Endothelial cell of umbilical vein (primary cell): ENCODE measurements around the gene SPOP. TPM values are rescaled to one million over a fixed set of nuclear protein-coding genes. Genes with fewer than 3 reads are reported as not detected.

Source experiments
- BruUV-seq: library from RNA; stranded (reverse); fragments of 400-500 nt; replicated peaks from 2 replicates; lab custom pipeline; 2021; lab: Mats Ljungman, UMichigan
- CTCF ChIA-PET: fragments of 300-600, 350-600 bp; sonication (Branson Sonifier 250); formaldehyde crosslinking; loops from one replicate; lab custom pipeline; 2021; ENCODE audit warnings: antibody characterized with exemption, inconsistent platforms; lab: Charles Lee
- POLR2A ChIA-PET: fragments of 300-600, 350-600 bp; sonication (Branson Sonifier 250); formaldehyde crosslinking; loops from one replicate; lab custom pipeline; 2021; ENCODE audit warnings: antibody characterized with exemption, inconsistent platforms; lab: Charles Lee
- DNase-seq: peaks from one replicate; pipeline ENCODE4 v3.0.0-alpha.2; 2011; ENCODE audit warnings: low read depth, low spot score
- FAIRE-seq: peaks from 2 replicates; lab custom pipeline; 2011; peaks lifted over from hg19 to GRCh38; lab: Jason Lieb, UNC
- H2AFZ ChIP-seq: 2 replicates; pipeline ENCODE4 v1.6.0; 2012; ENCODE audit warnings: low read depth, low read length, control low read depth, inconsistent platforms
- H3K27ac ChIP-seq: 2 replicates; pipeline ENCODE4 v1.5.1; 2011; ENCODE audit warnings: low read depth, mild to moderate bottlenecking, control low read depth, low read length, moderate library complexity; ENCODE audit not compliant: insufficient read depth
- H3K27me3 ChIP-seq, 2 experiments: 2 replicates each; pipeline versions ENCODE4 v1.6.0 to v1.6.1; 2011; ENCODE audit warnings: low read length in 2 of 2, mixed read lengths in 1 of 2; ENCODE audit not compliant: control insufficient read depth in 2 of 2, insufficient read depth in 2 of 2
- H3K36me3 ChIP-seq, 2 experiments: 2 replicates in 1 of 2; 3 replicates in 1 of 2; pipeline ENCODE4 v1.5.1; 2011; ENCODE audit warnings: low read length in 2 of 2, mild to moderate bottlenecking in 1 of 2, moderate library complexity in 1 of 2; ENCODE audit not compliant: control insufficient read depth in 2 of 2, insufficient read depth in 2 of 2; ENCODE audit errors: extremely low read depth in 1 of 2
- H3K4me1 ChIP-seq: 3 replicates; pipeline ENCODE4 v1.5.1; 2011; ENCODE audit warnings: mild to moderate bottlenecking, low read length; ENCODE audit not compliant: control insufficient read depth, insufficient read depth; ENCODE audit errors: extremely low read depth
- H3K4me2 ChIP-seq: 2 replicates; pipeline ENCODE4 v1.6.1; 2011; ENCODE audit warnings: low read length, control low read depth, mixed read lengths; ENCODE audit not compliant: insufficient read depth
- H3K4me3 ChIP-seq, 3 experiments: fragments of 200-600 bp in 1 of 3; sonication (generic), shearing (Covaris generic) in 1 of 3; replicated peaks in 1 of 3; 2 replicates each; pipeline ENCODE4 v1.5.1; 2011 to 2016; ENCODE audit warnings: control low read depth in 3 of 3, low read length in 3 of 3, mild to moderate bottlenecking in 2 of 3, inconsistent platforms in 1 of 3, low read depth in 1 of 3, moderate library complexity in 1 of 3; ENCODE audit not compliant: insufficient read depth in 1 of 3
- H3K79me2 ChIP-seq: 2 replicates; pipeline ENCODE4 v1.6.0; 2012; ENCODE audit warnings: low read length, inconsistent platforms; ENCODE audit not compliant: control insufficient read depth, insufficient read depth
- H3K9ac ChIP-seq: replicated peaks from 2 replicates; pipeline ENCODE3; 2011; ENCODE audit warnings: low read length, control low read depth; ENCODE audit not compliant: insufficient read depth; ENCODE audit errors: extremely low read depth
- H3K9me1 ChIP-seq: replicated peaks from 3 replicates; pipeline ENCODE4 v1.6.0; 2011; ENCODE audit warnings: mild to moderate bottlenecking, low read length; ENCODE audit not compliant: control insufficient read depth, insufficient read depth; ENCODE audit errors: extremely low read depth
- H3K9me3 ChIP-seq: replicated peaks from 2 replicates; pipeline ENCODE4 v1.5.1; 2012; ENCODE audit warnings: low read length, inconsistent platforms; ENCODE audit not compliant: control insufficient read depth, insufficient read depth
- H4K20me1 ChIP-seq: replicated peaks from 2 replicates; pipeline ENCODE3; 2011; ENCODE audit warnings: mild to moderate bottlenecking, low read length; ENCODE audit not compliant: control insufficient read depth, insufficient read depth; ENCODE audit errors: extremely low read depth
- CTCF ChIP-seq, 2 donors: IDR thresholded peaks; 1 replicate in 1 of 2; 2 replicates in 1 of 2; pipeline ENCODE4 v1.5.1; 2011; ENCODE audit warnings: low read length in 2 of 2, mild to moderate bottlenecking in 2 of 2, moderate library complexity in 2 of 2, control low read depth in 1 of 2, inconsistent platforms in 1 of 2, low read depth in 1 of 2; ENCODE audit not compliant: insufficient read depth in 1 of 2; ENCODE audit errors: extremely low read depth in 1 of 2
- EZH2 ChIP-seq: IDR thresholded peaks from 2 replicates; pipeline ENCODE4 v1.6.1; 2012; ENCODE audit warnings: borderline replicate concordance, low read depth, mild to moderate bottlenecking, moderate library complexity, low read length, inconsistent platforms; ENCODE audit not compliant: severe bottlenecking
- FOS ChIP-seq: IDR thresholded peaks from 2 replicates; pipeline ENCODE4 v1.6.1; 2011; ENCODE audit warnings: mild to moderate bottlenecking, low read length, moderate library complexity, borderline replicate concordance; ENCODE audit not compliant: insufficient read depth
- GATA2 ChIP-seq: IDR thresholded peaks from 2 replicates; pipeline ENCODE4 v1.7.0; 2011; ENCODE audit warnings: low read depth, mild to moderate bottlenecking, moderate library complexity, mixed read lengths, low read length; ENCODE audit not compliant: insufficient read length, insufficient read depth
- JUN ChIP-seq: IDR thresholded peaks from 2 replicates; pipeline ENCODE4 v1.6.1; 2011; ENCODE audit warnings: borderline replicate concordance, low read depth; ENCODE audit not compliant: insufficient read length, insufficient read depth
- MAX ChIP-seq: IDR thresholded peaks from 2 replicates; pipeline ENCODE4 v1.6.1; 2011; ENCODE audit not compliant: insufficient read depth, insufficient read length
- MYC ChIP-seq: IDR thresholded peaks from one replicate; pipeline ENCODE4 v1.6.1; 2011; ENCODE audit warnings: mild to moderate bottlenecking, low read depth, low read length
- POLR2A ChIP-seq: IDR thresholded peaks from 2 replicates; pipeline ENCODE4 v1.6.1; 2012; ENCODE audit warnings: low read depth, mild to moderate bottlenecking, control low read depth, low read length
- POLR2AphosphoS5 ChIP-seq: IDR thresholded peaks from 2 replicates; pipeline ENCODE4 v1.6.1; 2012; ENCODE audit warnings: low read depth, mild to moderate bottlenecking, control low read depth, low read length, moderate library complexity; ENCODE audit not compliant: insufficient read depth
- dilution Hi-C: fragments of 300-500 bp; cut with MboI; formaldehyde crosslinking; loops from one replicate; pipeline ENCODE4 v1.15.0; 2019; ENCODE audit warnings: low sequenced_read_pairs; ENCODE audit not compliant: extremely low pct_ligation_motif_present
- intact Hi-C: fragments of 100-400 bp; cut with micrococcal nuclease; formaldehyde crosslinking; loops from one replicate; pipeline ENCODE4 v1.10.0; 2022
- polyA plus RNA-seq, 4 experiments: library from polyadenylated mRNA; depleted of rRNA in 3 of 4; stranded (reverse) in 3 of 4; unstranded in 1 of 4; fragments of >200 nt; gene quantifications; 2 replicates each; pipeline versions ENCODE4 v1.2.1 to v1.2.3, GENCODE V29; 2011 to 2012; ENCODE audit warnings: missing spikeins in 1 of 4
- total RNA-seq: library from RNA; stranded (reverse); gene quantifications from 2 replicates; pipeline ENCODE4 v1.2.3, GENCODE V29; 2021

Gene SPOP
- total and polyA plus RNA-seq, 2 donors (not counting 3 experiments of a cell fraction or from before 2014, with no cell fraction given): 46.9 to 61.0 TPM

- CTCF ChIA-PET: interaction anchor here (1.3 to 1.7 kb wide), 2 partner anchors 9 to 11 kb away, joined by 4 to 8 read pairs; no protein-coding TSS in a partner anchor
- dilution Hi-C loops: no loop called here
- H2AFZ ChIP-seq: no peak overlapping the region
- H3K27ac ChIP-seq: no peak overlapping the region
- no peaks in the 10 kb centered on the region for H3K9me1 ChIP-seq
- H3K36me3 ChIP-seq: no peaks in the 10 kb centered on the region
- BruUV-seq: no TSS peak
- no peaks in the 10 kb centered on the region for H4K20me1 ChIP-seq
- intact Hi-C loops: no loop called here
- FAIRE-seq (no peak), DNase-seq (no peak)
- H3K4me2 ChIP-seq: no peak overlapping the region
- no peak for TF ChIP-seq EZH2
- TF ChIP-seq GATA2: no peak
- no peak for TF ChIP-seq MYC
- TF ChIP-seq POLR2A: no peak
- no peak for TF ChIP-seq JUN
- no peak for TF ChIP-seq CTCF (IDR thresholded peaks at IDR 0.05; ENCODE audit: extremely low read depth in 1 of 2, insufficient read depth in 1 of 2, low read depth in 1 of 2, low read length in 2 of 2)
- no peak for TF ChIP-seq MAX
- TF ChIP-seq POLR2AphosphoS5: no peak
- TF ChIP-seq FOS: no peak
- no peak overlapping the region for H3K4me3 ChIP-seq
- no peak overlapping the region for H3K9ac ChIP-seq
- no peaks in the 10 kb centered on the region for H3K27me3 ChIP-seq
- POLR2A ChIA-PET: no interaction called here
- peaks cover 10% of the 10 kb centered on the region for H3K4me1 ChIP-seq
- peaks cover 19% of the 10 kb centered on the region for H3K79me2 ChIP-seq
- no peaks in the 10 kb centered on the region for H3K9me3 ChIP-seq
Observed at GRCh38 chr17:49680314-49680713, 2.4 kb upstream of the SPOP start.
